HEK293 (cell line): ENCODE results near the gene SAMD14.

Source experiments
- CTCF ChIA-PET: fragments of 350-600 bp; formaldehyde crosslinking; extraction: SDS; loops from one replicate; lab custom pipeline; 2021; ENCODE audit warnings: antibody characterized with exemption; lab: Yijun Ruan, JAX
- POLR2A ChIA-PET: fragments of 300-600 bp; formaldehyde crosslinking; extraction: SDS; loops from one replicate; lab custom pipeline; 2020; ENCODE audit warnings: antibody characterized with exemption, inconsistent platforms; lab: Yijun Ruan, JAX
- H3K27ac ChIP-seq: fragments of 200-500 bp; sonication (Bioruptor generic); 2 replicates; pipeline ENCODE4 v1.5.1; 2014; ENCODE audit warnings: low read depth, low read length, control low read depth, inconsistent platforms; ENCODE audit errors: extremely low read depth
- H3K36me3 ChIP-seq, 2 experiments: fragments of 200-500 bp in 1 of 2; sonication (Bioruptor generic) in 1 of 2; 1 replicate in 1 of 2; 2 replicates in 1 of 2; pipeline ENCODE4 v1.5.1; 2014 to 2017; ENCODE audit warnings: inconsistent platforms in 2 of 2, low read length in 2 of 2; ENCODE audit not compliant: control insufficient read depth in 2 of 2, insufficient read depth in 1 of 2
- H3K4me1 ChIP-seq: fragments of 200-500 bp; sonication (Bioruptor generic); 2 replicates; pipeline ENCODE4 v1.5.1; 2014; ENCODE audit warnings: mild to moderate bottlenecking, low read length, inconsistent platforms; ENCODE audit not compliant: control insufficient read depth, insufficient read depth
- H3K4me3 ChIP-seq: 2 replicates; pipeline ENCODE4 v1.5.1; 2011; ENCODE audit warnings: low read depth, mild to moderate bottlenecking, control low read depth, low read length, moderate library complexity
- H3K9me3 ChIP-seq: fragments of 200-500 bp; sonication (Bioruptor generic); 2 replicates; pipeline ENCODE4 v1.5.1; 2014; ENCODE audit warnings: low read depth, low read length, inconsistent platforms; ENCODE audit not compliant: control insufficient read depth, insufficient read depth
- BCL11B ChIP-seq: fragments of 450-650 bp; formaldehyde crosslinking; IDR thresholded peaks from 2 replicates; pipeline ENCODE4 v1.5.1; 2016; ENCODE audit warnings: low read depth, missing biosample characterization, missing genetic modification characterization
- KLF10 ChIP-seq: fragments of 450-650 bp; IDR thresholded peaks from 2 replicates; pipeline ENCODE4 v1.5.1; 2018; ENCODE audit warnings: missing biosample characterization, mild to moderate bottlenecking, missing genetic modification characterization
- KLF9 ChIP-seq: fragments of 450-650 bp; formaldehyde crosslinking; IDR thresholded peaks from 2 replicates; pipeline ENCODE4 v1.5.1; 2016; ENCODE audit warnings: missing biosample characterization, missing genetic modification characterization, low read depth
- MEIS1 ChIP-seq: sonication (generic); formaldehyde crosslinking; IDR thresholded peaks from 2 replicates; pipeline ENCODE4 v1.8.1; 2022; ENCODE audit warnings: missing genetic modification reagents, mild to moderate bottlenecking, borderline replicate concordance
- OSR2 ChIP-seq: fragments of 450-650 bp; formaldehyde crosslinking; IDR thresholded peaks from 2 replicates; pipeline ENCODE4 v1.5.1; 2016; ENCODE audit warnings: missing biosample characterization, missing genetic modification characterization
- PRDM6 ChIP-seq: fragments of 450-650 bp; formaldehyde crosslinking; IDR thresholded peaks from 2 replicates; pipeline ENCODE4 v1.5.1; 2017; ENCODE audit warnings: missing biosample characterization, missing genetic modification characterization
- SCRT1 ChIP-seq: fragments of 450-650 bp; formaldehyde crosslinking; IDR thresholded peaks from 2 replicates; pipeline ENCODE4 v1.5.1; 2016; ENCODE audit warnings: missing biosample characterization, missing genetic modification characterization, borderline replicate concordance
- ZNF155 ChIP-seq: fragments of 450-650 bp; formaldehyde crosslinking; IDR thresholded peaks from 2 replicates; pipeline ENCODE4 v1.5.1; 2016; ENCODE audit warnings: missing biosample characterization, missing genetic modification characterization
- ZNF274 ChIP-seq, 2 experiments: fragments of 200-500 bp in 1 of 2; fragments of 450-650 bp in 1 of 2; sonication (Bioruptor generic) in 1 of 2; formaldehyde crosslinking in 1 of 2; IDR thresholded peaks; 2 replicates each; pipeline versions ENCODE4 v1.5.1 to v1.6.1; 2014 to 2016; ENCODE audit warnings: borderline replicate concordance in 1 of 2, inconsistent platforms in 1 of 2, low read length in 1 of 2, missing biosample characterization in 1 of 2, missing genetic modification characterization in 1 of 2
- ZNF335 ChIP-seq: fragments of 450-650 bp; formaldehyde crosslinking; conservative IDR thresholded peaks from 2 replicates; pipeline ENCODE4 v1.5.1; 2016; ENCODE audit warnings: missing biosample characterization, missing genetic modification characterization
- ZNF394 ChIP-seq: fragments of 450-650 bp; formaldehyde crosslinking; IDR thresholded peaks from 2 replicates; pipeline ENCODE4 v1.5.1; 2016; ENCODE audit warnings: missing biosample characterization, missing genetic modification characterization, mild to moderate bottlenecking, moderate library complexity, borderline replicate concordance
- ZNF416 ChIP-seq: fragments of 450-650 bp; formaldehyde crosslinking; IDR thresholded peaks from 2 replicates; pipeline ENCODE4 v1.5.1; 2016; ENCODE audit warnings: missing biosample characterization, missing genetic modification characterization
- ZNF423 ChIP-seq: fragments of 450-650 bp; formaldehyde crosslinking; IDR thresholded peaks from 2 replicates; pipeline ENCODE4 v1.5.1; 2016; ENCODE audit warnings: missing biosample characterization, missing genetic modification characterization
- ZNF518A ChIP-seq: fragments of 450-650 bp; formaldehyde crosslinking; conservative IDR thresholded peaks from 2 replicates; pipeline ENCODE4 v1.5.1; 2016; ENCODE audit warnings: low read depth, missing biosample characterization, missing genetic modification characterization
- ZNF561 ChIP-seq: fragments of 450-650 bp; IDR thresholded peaks from 2 replicates; pipeline ENCODE4 v1.5.1; 2018; ENCODE audit warnings: missing biosample characterization, missing genetic modification characterization, borderline replicate concordance
- ZNF629 ChIP-seq: fragments of 450-650 bp; formaldehyde crosslinking; IDR thresholded peaks from 2 replicates; pipeline ENCODE4 v1.5.1; 2017; ENCODE audit warnings: missing biosample characterization, missing genetic modification characterization
- ZNF654 ChIP-seq: fragments of 450-650 bp; formaldehyde crosslinking; IDR thresholded peaks from 2 replicates; pipeline ENCODE4 v1.5.1; 2016; ENCODE audit warnings: low read depth, missing biosample characterization, missing genetic modification characterization
- TF ChIP-seq, protein P1 (sequence below): fragments of 450-650 bp; formaldehyde crosslinking; optimal IDR thresholded peaks from 2 replicates; pipeline ENCODE3; 2016; ENCODE audit warnings: missing biosample characterization, mild to moderate bottlenecking, missing genetic modification characterization

Gene SAMD14

GRCh38 chr17:50091918-50092285, 38.1 kb downstream of the SAMD14 start:
- H3K27ac ChIP-seq: no peak overlapping the region
- CTCF ChIA-PET: interaction anchor here (0.5 to 5.3 kb wide), 15 partner anchors 9 to 231 kb away, joined by 3 to 101 read pairs (median 5); no protein-coding TSS in a partner anchor
- 0 out of 2 replicates have a peak, but pooled peaks cover 2% of the 10 kb centered on the region for H3K4me1 ChIP-seq
- H3K36me3 ChIP-seq: peaks cover 0 to 5% of the 10 kb centered on the region in 2 experiments; a peak in 1 of 3 replicates
- TF ChIP-seq ZNF394 (tag by site-specific recombination): no peak
- no peak for TF ChIP-seq OSR2
- TF ChIP-seq SCRT1 (tag by site-specific recombination): no peak
- no peak for TF ChIP-seq ZNF423 (tag by site-specific recombination)
- no peak for TF ChIP-seq ZNF416
- no peak for TF ChIP-seq ZNF561 (tag by site-specific recombination)
- no peak for TF ChIP-seq ZNF155 (tag by site-specific recombination)
- TF ChIP-seq, protein P1, sequence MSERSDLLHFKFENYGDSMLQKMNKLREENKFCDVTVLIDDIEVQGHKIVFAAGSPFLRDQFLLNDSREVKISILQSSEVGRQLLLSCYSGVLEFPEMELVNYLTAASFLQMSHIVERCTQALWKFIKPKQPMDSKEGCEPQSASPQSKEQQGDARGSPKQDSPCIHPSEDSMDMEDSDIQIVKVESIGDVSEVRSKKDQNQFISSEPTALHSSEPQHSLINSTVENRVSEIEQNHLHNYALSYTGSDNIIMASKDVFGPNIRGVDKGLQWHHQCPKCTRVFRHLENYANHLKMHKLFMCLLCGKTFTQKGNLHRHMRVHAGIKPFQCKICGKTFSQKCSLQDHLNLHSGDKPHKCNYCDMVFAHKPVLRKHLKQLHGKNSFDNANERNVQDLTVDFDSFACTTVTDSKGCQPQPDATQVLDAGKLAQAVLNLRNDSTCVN (tag by site-specific recombination): no peak
- no peak for TF ChIP-seq PRDM6 (tag by site-specific recombination)
- TF ChIP-seq KLF9: no peak
- TF ChIP-seq ZNF629 (tag by site-specific recombination): no peak
- TF ChIP-seq BCL11B (tag by site-specific recombination): no peak
- TF ChIP-seq ZNF335 (tag by site-specific recombination): no peak
- TF ChIP-seq KLF10 (tag by site-specific recombination): no peak
- no peak for TF ChIP-seq ZNF274 (IDR thresholded peaks at IDR 0.05; ENCODE audit: low read length)
- TF ChIP-seq ZNF274 (tag by site-specific recombination; IDR thresholded peaks at IDR 0.05; ENCODE audit: borderline replicate concordance): no peak
- TF ChIP-seq MEIS1 (CRISPR knock-in tag): no peak
- no peak for TF ChIP-seq ZNF654
- no peak for TF ChIP-seq ZNF518A (tag by site-specific recombination)
- POLR2A ChIA-PET: no interaction called here
- no peaks in the 10 kb centered on the region for H3K9me3 ChIP-seq
- no peak overlapping the region for H3K4me3 ChIP-seq
